ENCODE data around the gene NAT10. TPM values are rescaled to one million over a fixed set of nuclear protein-coding genes. Genes with fewer than 3 reads are reported as not detected.

NAT10 gene
- total RNA-seq, 2 donors from 2014 or later: 13.3 to 16.0 TPM

GRCh38 chr11:34175284-34176019 lies 70.0 kb downstream of the NAT10 start:
- peaks cover 0 to 18% of the 10 kb centered on the region in 2 donors for H3K4me1 ChIP-seq
- peaks cover 6% of the 10 kb centered on the region for H3K36me3 ChIP-seq
- DNase-seq (ENCODE audit: low spot score): no peak
- no peaks in the 10 kb centered on the region for H3K9me3 ChIP-seq
- TF ChIP-seq CTCF (IDR thresholded peaks at IDR 0.05): no peak
- no peak overlapping the region for H3K27ac ChIP-seq
- no peak overlapping the region for H3K4me3 ChIP-seq
- H3K27me3 ChIP-seq: no peaks in the 10 kb centered on the region

- no peak for DNase-seq (ENCODE audit: low spot score)
- Histone ChIP-seq H3K27ac (no peak overlapping the region), H3K4me3 (no peak overlapping the region), H3K9me3 (no peaks in the 10 kb centered on the region), H3K27me3 (no peaks in the 10 kb centered on the region), H3K4me1 (peaks cover 0 to 18% of the 10 kb centered on the region in 2 donors), H3K36me3 (no peaks in the 10 kb centered on the region)
- no peak for TF ChIP-seq CTCF (IDR thresholded peaks at IDR 0.05)
Observed at GRCh38 chr11:34176751-34177209, 71.4 kb downstream of the NAT10 start.

- no peak for TF ChIP-seq CTCF (IDR thresholded peaks at IDR 0.05)
- H3K27ac ChIP-seq: no peak overlapping the region
Observed at GRCh38 chr11:34178209-34178821, 72.9 kb downstream of the NAT10 start.

GRCh38 chr11:34179026-34179675 lies 73.7 kb downstream of the NAT10 start:
- no peaks in the 10 kb centered on the region for H3K9me3 ChIP-seq
- peaks cover 0 to 19% of the 10 kb centered on the region in 2 donors for H3K4me1 ChIP-seq

More at GRCh38 chr11:34178209-34178821, 72.9 kb downstream of the NAT10 start:
- no peak for DNase-seq (ENCODE audit: low spot score)
- Histone ChIP-seq H3K4me3 (no peak overlapping the region), H3K36me3 (no peaks in the 10 kb centered on the region), H3K27me3 (no peaks in the 10 kb centered on the region), H3K9me3 (no peaks in the 10 kb centered on the region), H3K4me1 (peaks cover 0 to 25% of the 10 kb centered on the region in 2 donors)

More at GRCh38 chr11:34179026-34179675, 73.7 kb downstream of the NAT10 start:
- DNase-seq (ENCODE audit: low spot score): no peak
- Histone ChIP-seq H3K4me3 (no peak overlapping the region), H3K27me3 (no peaks in the 10 kb centered on the region), H3K36me3 (no peaks in the 10 kb centered on the region), H3K27ac (no peak overlapping the region)
- TF ChIP-seq CTCF (IDR thresholded peaks at IDR 0.05): no peak
